Measurements from ENCODE around the gene ZFP28.

ZFP28 gene

GRCh38 chr19:56538761-56539263 is at the start of gene ZFP28:
Gene ZFP28, plus strand, starts transcription at chr19:56538948. Its CDS starts 71 bp downstream, at chr19:56539019.
- TF ChIP-seq, protein P1, sequence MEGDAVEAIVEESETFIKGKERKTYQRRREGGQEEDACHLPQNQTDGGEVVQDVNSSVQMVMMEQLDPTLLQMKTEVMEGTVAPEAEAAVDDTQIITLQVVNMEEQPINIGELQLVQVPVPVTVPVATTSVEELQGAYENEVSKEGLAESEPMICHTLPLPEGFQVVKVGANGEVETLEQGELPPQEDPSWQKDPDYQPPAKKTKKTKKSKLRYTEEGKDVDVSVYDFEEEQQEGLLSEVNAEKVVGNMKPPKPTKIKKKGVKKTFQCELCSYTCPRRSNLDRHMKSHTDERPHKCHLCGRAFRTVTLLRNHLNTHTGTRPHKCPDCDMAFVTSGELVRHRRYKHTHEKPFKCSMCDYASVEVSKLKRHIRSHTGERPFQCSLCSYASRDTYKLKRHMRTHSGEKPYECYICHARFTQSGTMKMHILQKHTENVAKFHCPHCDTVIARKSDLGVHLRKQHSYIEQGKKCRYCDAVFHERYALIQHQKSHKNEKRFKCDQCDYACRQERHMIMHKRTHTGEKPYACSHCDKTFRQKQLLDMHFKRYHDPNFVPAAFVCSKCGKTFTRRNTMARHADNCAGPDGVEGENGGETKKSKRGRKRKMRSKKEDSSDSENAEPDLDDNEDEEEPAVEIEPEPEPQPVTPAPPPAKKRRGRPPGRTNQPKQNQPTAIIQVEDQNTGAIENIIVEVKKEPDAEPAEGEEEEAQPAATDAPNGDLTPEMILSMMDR (IDR thresholded peaks at IDR 0.05; ENCODE audit: extremely low read depth, insufficient read depth, missing control alignments): no peak
- in situ Hi-C loops (cut with MboI; ENCODE audit: low pct_unique_long_range_greater_than_20kb, low sequenced_read_pairs, unreplicated experiment): no loop called here
- peak; percentile 85 for DNase-seq (ENCODE audit: low spot score)

DNA sequence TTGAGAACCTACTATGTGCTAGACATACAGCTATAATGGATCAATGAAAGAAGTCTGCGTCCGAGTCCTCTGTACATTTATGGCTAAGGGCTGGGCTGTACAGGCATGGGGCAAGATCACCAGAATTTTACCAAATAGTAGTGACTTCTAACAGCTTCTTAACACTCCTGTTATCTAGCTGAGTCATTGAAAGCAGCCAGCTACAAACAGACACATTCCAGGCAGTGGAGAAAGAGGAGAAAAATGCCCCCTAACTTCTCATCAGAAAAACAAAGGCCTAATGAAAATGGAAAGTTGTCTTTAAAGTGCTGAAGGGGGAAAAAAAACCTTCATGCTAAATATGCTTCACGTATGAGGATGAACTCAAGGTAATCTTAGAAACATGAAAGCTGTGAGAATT is 47.3 kb upstream of the ZFP28 start:
- in situ Hi-C loops (cut with MboI; ENCODE audit: low pct_unique_long_range_greater_than_20kb, low sequenced_read_pairs, unreplicated experiment): no loop called here
- TF ChIP-seq, protein P1 (IDR thresholded peaks at IDR 0.05; ENCODE audit: extremely low read depth, insufficient read depth, missing control alignments): no peak
- no peak for DNase-seq (ENCODE audit: low spot score)

DNA sequence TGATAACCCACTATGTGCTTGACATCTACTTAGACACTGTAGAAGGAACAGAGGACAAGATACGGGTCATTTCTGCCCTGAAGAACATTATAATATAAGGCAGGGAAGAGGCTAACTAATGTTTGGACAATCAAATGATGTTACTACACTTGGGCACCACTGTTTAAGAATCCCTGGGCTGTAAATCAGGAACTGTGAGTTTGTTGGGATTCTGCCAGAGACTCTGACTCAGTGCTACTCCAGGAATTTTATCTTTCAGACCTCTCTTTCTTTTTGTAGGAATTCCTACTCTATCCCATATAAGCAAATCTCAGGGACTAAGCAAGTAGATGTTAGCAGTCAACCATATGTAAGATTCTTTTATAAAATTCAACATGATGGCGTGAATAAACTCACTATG is 34.2 kb upstream of the ZFP28 start:
- TF ChIP-seq, protein P1 (IDR thresholded peaks at IDR 0.05; ENCODE audit: extremely low read depth, insufficient read depth, missing control alignments): no peak
- in situ Hi-C loops (cut with MboI; ENCODE audit: low pct_unique_long_range_greater_than_20kb, low sequenced_read_pairs, unreplicated experiment): no loop called here
- DNase-seq (ENCODE audit: low spot score): no peak

DNA sequence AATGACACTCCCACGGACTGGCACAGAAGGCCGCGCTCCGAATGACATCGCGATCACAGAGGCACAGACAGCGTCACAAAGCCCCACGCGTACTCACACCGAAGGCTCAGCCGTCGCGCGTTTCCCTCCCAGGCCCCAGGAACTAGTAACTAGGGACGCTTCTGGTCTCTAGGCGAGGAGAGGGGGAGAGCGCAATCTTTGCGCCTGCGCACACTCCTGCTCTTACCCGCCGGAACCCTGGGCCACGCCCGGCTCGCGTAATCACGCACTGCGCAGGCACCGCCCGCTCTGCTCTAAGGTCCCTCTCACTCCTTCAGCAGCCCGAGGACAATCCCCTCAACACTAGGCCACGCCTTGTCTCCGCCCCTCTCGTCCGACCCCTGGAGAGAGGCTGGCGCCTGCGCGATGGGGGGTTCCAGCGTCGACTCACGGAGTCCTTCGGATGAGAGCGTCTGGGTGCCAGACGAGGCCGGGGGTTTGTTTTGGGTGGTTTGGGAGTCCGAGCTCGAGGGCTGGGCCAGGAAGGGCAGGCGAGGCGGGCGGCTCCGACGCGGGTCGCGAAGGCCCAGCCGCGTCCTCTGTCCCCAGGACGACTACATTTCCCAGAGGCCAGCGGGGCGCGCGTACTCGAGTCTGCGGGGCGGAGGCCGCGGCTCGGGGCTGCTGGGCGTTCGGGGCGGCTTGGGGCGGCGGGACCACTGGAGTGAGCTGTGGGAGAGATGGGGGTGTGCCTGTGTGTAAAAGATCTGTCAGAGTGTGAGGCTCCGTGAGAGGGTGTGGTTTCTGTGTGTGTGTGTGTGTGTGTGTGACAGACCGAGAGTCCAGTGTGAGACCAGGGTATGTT is 31.1 kb upstream of the ZFP28 start, which contains the start of gene ZNF471:
Gene ZNF471, plus strand, starts transcription at position 410 of the 844 bp plus-strand sequence. CDS start 3,717 bp downstream, outside the sequence.
- in situ Hi-C loops (cut with MboI; ENCODE audit: low pct_unique_long_range_greater_than_20kb, low sequenced_read_pairs, unreplicated experiment): no loop called here
- TF ChIP-seq, protein P1 (IDR thresholded peaks at IDR 0.05; ENCODE audit: extremely low read depth, insufficient read depth, missing control alignments): no peak
- peak; percentile 58 for DNase-seq (ENCODE audit: low spot score)

GRCh38 chr19:56508290-56508778 is 30.4 kb upstream of the ZFP28 start:
- in situ Hi-C loops (cut with MboI; ENCODE audit: low pct_unique_long_range_greater_than_20kb, low sequenced_read_pairs, unreplicated experiment): no loop called here
- TF ChIP-seq, protein P1 (IDR thresholded peaks at IDR 0.05; ENCODE audit: extremely low read depth, insufficient read depth, missing control alignments): no peak
- DNase-seq (ENCODE audit: low spot score): peak; percentile 18

DNA sequence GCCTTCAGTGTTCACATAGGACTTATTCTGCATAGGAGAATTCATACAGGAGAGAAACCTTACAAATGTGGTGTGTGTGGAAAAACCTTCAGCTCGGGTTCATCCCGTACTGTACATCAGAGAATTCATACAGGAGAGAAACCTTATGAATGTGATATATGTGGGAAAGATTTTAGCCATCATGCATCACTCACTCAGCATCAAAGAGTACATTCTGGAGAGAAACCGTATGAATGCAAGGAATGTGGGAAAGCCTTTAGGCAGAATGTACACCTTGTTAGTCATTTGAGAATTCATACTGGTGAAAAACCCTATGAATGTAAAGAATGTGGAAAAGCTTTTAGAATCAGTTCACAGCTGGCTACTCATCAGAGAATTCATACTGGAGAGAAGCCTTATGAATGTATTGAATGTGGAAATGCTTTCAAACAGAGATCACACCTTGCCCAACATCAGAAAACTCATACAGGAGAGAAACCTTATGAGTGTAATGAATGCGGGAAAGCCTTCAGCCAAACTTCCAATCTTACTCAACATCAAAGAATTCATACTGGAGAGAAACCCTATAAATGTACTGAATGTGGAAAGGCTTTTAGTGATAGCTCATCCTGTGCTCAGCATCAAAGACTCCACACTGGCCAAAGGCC is 13.4 kb upstream of the ZFP28 start:
- TF ChIP-seq, protein P1 (IDR thresholded peaks at IDR 0.05; ENCODE audit: extremely low read depth, insufficient read depth, missing control alignments): no peak
- in situ Hi-C loops (cut with MboI; ENCODE audit: low pct_unique_long_range_greater_than_20kb, low sequenced_read_pairs, unreplicated experiment): no loop called here
- no peak for DNase-seq (ENCODE audit: low spot score)

All from GM13977 (cell line).